ENCODE measurements around the gene NUP88. TPM values are rescaled to one million over a fixed set of nuclear protein-coding genes. Genes with fewer than 3 reads are reported as not detected.
A peak's percentile ranks its signal among the peaks of the same experiment; 100 is the strongest.
"Not testable (repeated sequence)": the region's sequence is repeated elsewhere in the genome, so short reads cannot be mapped to it uniquely, and the experiment has no call there.

The NUP88 gene
- 72.4 and 94.0 TPM in 2 replicates for total RNA-seq

GRCh38 chr17:5419356-5419958 lies at the start of gene NUP88:
NUP88 (minus strand) TSS chr17:5419662; CDS start chr17:5419650, 12 bp downstream.
- DNase-seq (ENCODE audit: low read depth in 2 of 2), result peak; percentile 94 to 99

GRCh38 chr17:5468075-5468473 lies 48.6 kb upstream of the NUP88 start:
- no peak for DNase-seq (ENCODE audit: low read depth in 2 of 2)

- DNase-seq (ENCODE audit: low read depth in 2 of 2), result no peak
These were observed 48.0 kb upstream of the NUP88 start for GRCh38 chr17:5467416-5467815.

DNA sequence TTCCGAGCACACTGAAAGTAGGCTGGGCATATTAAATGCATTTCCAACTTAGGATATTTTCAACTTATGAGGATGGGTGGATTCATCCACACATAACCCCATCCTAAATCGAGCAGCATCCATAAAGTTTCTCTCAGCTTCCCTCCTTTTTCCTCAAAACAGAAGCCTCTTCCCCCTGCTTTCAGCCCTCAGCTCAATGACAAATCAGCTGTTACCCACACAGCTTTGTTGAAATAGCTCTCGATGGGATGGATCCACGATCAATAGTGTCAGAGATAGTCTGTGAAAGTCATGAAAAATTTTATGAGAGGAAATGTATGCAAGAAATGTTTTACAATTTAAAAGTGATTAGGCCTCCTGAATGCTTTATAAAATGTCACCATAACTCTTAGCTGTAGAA lies 46.8 kb upstream of the NUP88 start:
- DNase-seq (ENCODE audit: low read depth in 2 of 2), result no peak

DNA sequence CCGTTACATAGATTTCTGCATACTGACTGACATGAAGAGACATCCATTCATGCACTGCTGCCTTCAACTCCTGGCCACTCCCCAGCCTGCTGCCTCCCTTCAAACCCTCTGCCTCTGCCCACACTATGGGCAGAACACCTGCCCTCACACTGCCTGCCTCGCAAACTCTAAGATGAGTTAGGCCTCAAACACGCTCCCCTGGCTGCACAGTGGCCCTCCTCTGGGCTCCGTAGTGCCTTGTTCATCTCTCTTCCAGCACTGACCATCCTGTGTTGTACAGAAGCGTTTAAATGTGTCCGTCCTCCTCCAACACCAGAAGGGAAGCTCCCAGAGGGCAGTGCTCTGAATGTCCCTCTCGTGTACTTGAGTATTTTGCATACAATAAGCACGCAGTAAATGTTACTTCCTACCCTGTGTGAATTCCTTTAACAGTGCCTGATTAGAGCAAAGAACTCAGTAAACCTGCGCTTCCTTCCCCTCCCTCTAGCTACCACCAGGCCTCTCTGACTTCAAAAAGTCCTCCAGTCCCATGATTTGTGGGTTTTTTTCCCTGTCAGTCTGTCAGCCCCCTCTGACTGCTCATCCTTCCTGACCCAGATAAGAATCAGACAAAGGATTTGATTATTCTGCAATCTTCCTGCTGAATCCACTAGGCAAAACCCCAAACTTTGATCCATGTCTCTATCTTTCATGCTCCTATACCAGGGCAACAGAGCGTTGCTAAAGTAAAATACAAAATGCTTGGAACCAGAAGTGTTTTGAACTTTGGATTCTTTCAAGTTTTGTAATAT lies 45.5 kb upstream of the NUP88 start:
- peak; percentile 42 to 49 for DNase-seq (ENCODE audit: low read depth in 2 of 2)

DNA sequence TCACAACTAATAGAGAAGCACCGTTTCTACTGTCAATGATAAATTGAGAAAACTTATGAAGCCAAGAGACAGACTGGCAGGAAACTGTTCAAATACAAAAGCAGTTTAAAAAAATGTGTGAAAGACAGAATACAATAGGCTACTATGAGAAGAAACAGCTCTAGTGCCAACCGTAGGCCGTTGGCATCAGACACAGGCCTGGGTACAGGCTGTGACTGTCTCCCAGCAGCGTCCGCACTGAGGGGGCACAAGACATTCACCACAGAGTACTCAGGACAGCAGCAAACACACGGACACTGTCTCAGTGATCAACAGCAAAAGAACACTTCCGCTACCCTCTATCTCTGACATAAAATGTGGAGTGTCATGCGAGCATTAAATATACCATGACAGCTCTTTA lies 27.3 kb upstream of the NUP88 start:
- DNase-seq (ENCODE audit: low read depth in 2 of 2), result no peak

GRCh38 chr17:5444209-5444608 lies 24.7 kb upstream of the NUP88 start:
- DNase-seq (ENCODE audit: low read depth in 2 of 2), result no peak

DNA sequence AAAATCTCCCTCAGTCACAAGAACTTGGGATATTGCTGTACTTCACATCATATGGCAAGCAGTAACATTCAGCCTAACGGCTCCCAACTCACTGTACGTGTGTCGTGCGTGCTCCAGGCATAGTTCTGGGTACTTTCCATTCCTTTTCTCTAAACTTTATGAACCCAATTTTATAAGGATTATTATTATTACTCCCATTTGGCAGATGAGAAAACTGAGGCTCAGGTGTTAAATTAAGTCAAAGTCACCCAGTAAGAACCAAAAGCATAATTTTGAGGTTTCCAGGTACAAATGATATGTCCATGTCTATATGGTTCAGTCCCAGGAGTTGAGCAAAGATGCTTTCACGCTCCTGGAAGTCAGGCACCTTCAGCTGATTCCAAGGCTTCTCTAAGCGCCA lies 24.3 kb upstream of the NUP88 start:
- no peak for DNase-seq (ENCODE audit: low read depth in 2 of 2)

GRCh38 chr17:5439446-5439764 lies 19.9 kb upstream of the NUP88 start:
- no peak for DNase-seq (ENCODE audit: low read depth in 2 of 2)

- DNase-seq (ENCODE audit: low read depth in 2 of 2), result peak; percentile 87 to 95
These were observed 19.4 kb upstream of the NUP88 start, which contains the start of gene C1QBP for GRCh38 chr17:5438716-5439445. C1QBP (minus strand) TSS chr17:5439155; CDS start chr17:5439073, 82 bp downstream.

- no peak for DNase-seq (ENCODE audit: low read depth in 2 of 2)
These were observed 18.4 kb upstream of the NUP88 start for GRCh38 chr17:5437721-5438317.

DNA sequence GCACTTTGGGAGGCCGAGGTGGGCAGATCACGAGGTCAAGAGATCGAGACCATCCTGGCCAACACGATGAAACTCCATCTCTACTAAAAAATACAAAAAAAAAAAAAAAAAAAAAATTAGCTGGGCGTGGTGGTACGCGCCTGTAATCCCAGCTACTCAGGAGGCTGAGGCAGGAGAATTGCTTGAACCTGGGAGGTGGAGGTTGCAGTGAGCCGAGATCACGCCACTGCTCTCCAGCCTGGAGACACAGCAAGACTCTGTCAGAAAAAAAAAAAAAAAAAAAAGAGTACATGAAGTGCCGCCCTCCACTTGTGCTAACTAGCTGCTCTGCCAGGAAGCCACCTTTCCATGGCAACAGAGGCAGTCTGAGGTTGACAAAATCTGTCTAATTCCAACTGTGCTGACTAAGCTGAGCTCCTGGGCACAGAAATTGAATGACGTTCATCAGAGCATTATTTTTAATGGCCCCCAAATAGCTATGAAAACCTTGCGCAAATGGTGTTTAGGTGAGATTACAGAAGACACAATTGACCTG lies 16.4 kb upstream of the NUP88 start:
- DNase-seq (ENCODE audit: low read depth in 2 of 2), result not testable (repeated sequence)

DNA sequence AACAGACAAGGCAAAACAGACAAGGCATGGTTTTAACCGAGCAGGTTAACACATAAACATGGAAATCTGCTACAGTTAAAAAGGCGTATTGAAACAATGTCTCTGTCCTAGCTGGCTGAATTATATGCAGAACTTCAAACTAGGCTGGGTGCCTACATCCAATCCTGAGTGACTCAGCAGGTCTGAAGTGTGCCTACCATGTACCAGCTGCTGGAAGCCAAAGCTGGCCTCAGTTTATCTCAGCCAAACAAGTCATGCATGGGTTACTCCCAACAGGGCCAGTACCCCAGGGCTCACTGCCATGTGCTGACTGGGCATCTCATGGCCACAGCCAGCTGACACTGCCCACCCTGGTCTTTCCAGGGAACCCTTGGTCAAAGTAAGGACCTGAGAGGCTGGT lies 15.5 kb upstream of the NUP88 start:
- DNase-seq (ENCODE audit: low read depth in 2 of 2), result no peak

GRCh38 chr17:5431949-5432556 lies 12.6 kb upstream of the NUP88 start:
- no peak for DNase-seq (ENCODE audit: low read depth in 2 of 2)

GRCh38 chr17:5431234-5431633 lies 11.8 kb upstream of the NUP88 start:
- DNase-seq (ENCODE audit: low read depth in 2 of 2), result not testable (repeated sequence)

GRCh38 chr17:5430413-5430999 lies 11.0 kb upstream of the NUP88 start:
- no peak for DNase-seq (ENCODE audit: low read depth in 2 of 2)

DNA sequence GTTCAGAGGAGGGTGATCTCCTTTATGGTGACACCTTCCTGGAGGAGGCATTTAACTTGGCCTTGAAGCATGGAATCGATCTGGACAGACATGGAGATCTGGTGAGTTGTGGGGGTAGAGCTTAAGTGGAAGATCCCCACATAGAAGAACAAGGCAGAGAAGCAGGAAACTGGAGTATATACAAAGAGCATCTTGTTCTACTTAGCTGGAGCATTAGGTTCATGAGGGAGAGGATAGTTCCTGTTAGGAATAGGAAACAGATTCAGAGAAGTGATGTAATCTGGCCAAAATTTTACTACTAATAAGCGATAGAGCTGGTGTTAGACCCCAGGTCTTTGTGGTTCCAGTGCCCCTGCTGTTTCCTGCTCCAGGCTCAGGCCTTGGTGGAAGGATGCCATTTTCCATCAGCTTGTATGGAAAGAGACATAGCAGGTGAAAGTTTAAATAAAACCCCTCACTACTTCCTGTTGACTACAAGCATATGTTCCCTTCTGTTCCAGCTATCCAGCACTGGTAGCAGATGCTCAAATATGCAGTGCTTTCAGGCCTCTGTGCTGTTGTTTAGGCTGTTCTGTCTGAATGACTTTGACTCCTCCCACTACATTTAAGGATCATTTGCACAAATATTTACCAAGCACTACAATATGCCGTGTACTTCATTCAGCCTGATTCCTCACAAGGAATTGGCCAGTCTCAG lies 9.9 kb upstream of the NUP88 start:
- DNase-seq (ENCODE audit: low read depth in 2 of 2), result peak; percentile 14 to 90

GRCh38 chr17:5425826-5426225 lies 6.4 kb upstream of the NUP88 start:
- no peak for DNase-seq (ENCODE audit: low read depth in 2 of 2)

DNA sequence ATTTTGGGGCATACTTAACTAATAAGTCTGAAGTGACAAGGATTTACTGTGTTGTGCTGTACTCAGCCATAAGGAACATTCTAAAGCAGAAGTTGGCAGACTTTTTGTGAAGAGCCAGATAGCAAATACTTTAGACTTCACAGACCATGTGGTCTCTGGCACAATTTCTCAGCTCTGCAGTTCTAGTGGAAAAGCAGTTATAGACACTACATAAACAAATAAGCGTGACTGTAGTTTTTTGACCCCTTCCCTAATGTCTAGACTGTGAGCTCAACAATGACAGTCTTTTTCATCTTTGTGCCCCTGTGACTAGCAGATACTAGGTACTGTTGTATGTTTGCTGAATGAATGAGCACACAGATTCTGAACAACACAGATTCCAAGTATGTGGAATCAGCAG lies 5.4 kb upstream of the NUP88 start:
- no peak for DNase-seq (ENCODE audit: low read depth in 2 of 2)

GRCh38 chr17:5422505-5422904 lies 3.0 kb upstream of the NUP88 start:
- no peak for DNase-seq (ENCODE audit: low read depth in 2 of 2)
